Upper lobe of left lung (tissue), 6 donors: ENCODE data around the gene MSI1. TPM values are rescaled to one million over a fixed set of nuclear protein-coding genes. Genes with fewer than 3 reads are reported as not detected.

ENCODE experiments used
- ATAC-seq, 2 donors: fragments of 200-7000 bp; cut with Tn5 transposase; one replicate each; pipeline ENCODE4 v1.9.1; 2022; ENCODE audit warnings: mild to moderate bottlenecking in 2 of 2, moderate library complexity in 2 of 2; ENCODE audit not compliant: low FRiP score in 2 of 2
- DNase-seq, 2 donors: peaks; one replicate each; pipeline ENCODE4 v3.0.0-alpha.2; 2019 to 2020
- H3K27ac ChIP-seq, 4 donors: fragments of 200-600 bp; sonication (generic); one replicate each; pipeline ENCODE4 v1.5.1; 2016 to 2019
- H3K27me3 ChIP-seq, 4 donors: fragments of 200-600 bp; sonication (generic); one replicate each; pipeline ENCODE4 v1.5.1; 2017 to 2019
- H3K36me3 ChIP-seq, 4 donors: fragments of 200-600 bp; sonication (generic); one replicate each; pipeline ENCODE4 v1.5.1; 2016 to 2019
- H3K4me1 ChIP-seq, 4 donors: fragments of 200-600 bp; sonication (generic); one replicate each; pipeline ENCODE4 v1.5.1; 2018 to 2019
- H3K4me3 ChIP-seq, 4 donors: fragments of 200-600 bp; sonication (generic); one replicate each; pipeline ENCODE4 v1.5.1; 2017 to 2019; ENCODE audit warnings: mild to moderate bottlenecking in 2 of 4, moderate library complexity in 1 of 4
- H3K9me3 ChIP-seq, 4 donors: fragments of 200-600 bp; sonication (generic); one replicate each; pipeline ENCODE4 v1.5.1; 2018 to 2019
- EP300 ChIP-seq, 4 donors: sonication (generic); formaldehyde crosslinking; IDR thresholded peaks; one replicate each; pipeline ENCODE4 v1.5.1; 2017; ENCODE audit warnings: antibody characterized with exemption in 4 of 4, control low read depth in 2 of 4
- POLR2A ChIP-seq, 4 donors: fragments of 450-650 bp; IDR thresholded peaks; one replicate each; pipeline ENCODE4 v1.5.1; 2016 to 2017; ENCODE audit warnings: antibody characterized with exemption in 4 of 4, mild to moderate bottlenecking in 2 of 4
- POLR2AphosphoS5 ChIP-seq, 2 donors: sonication (generic); formaldehyde crosslinking; IDR thresholded peaks; one replicate each; pipeline ENCODE4 v1.5.1; 2017; ENCODE audit warnings: antibody characterized with exemption in 2 of 2
- WGBS, 2 donors: methylation state at CpG; one replicate each; pipeline ENCODE4 v1.1.5; 2017 to 2018; 5-methylcytosine and 5-hydroxymethylcytosine counted together
- total RNA-seq, 6 donors: library from RNA; depleted of rRNA in 4 of 6; stranded (reverse); fragments of >200 nt in 4 of 6; gene quantifications; one replicate each; pipeline versions ENCODE4 v1.1.0 to v1.2.1, GENCODE V29; 2016 to 2021
- TF ChIP-seq, protein P1 (sequence below), 6 experiments: fragments of 450-650 bp in 4 of 6; fragments of 200-600 bp in 2 of 6; sonication (generic) in 2 of 6; IDR thresholded peaks; one replicate each; pipeline ENCODE4 v1.5.1; 2016 to 2019; ENCODE audit warnings: antibody characterized with exemption in 6 of 6
- donor health status: DM: no; HTN: no; CAD: no; lungs with moderate emphysema.
- donor health status: DM: no; HTN: yes; CAD: no; lungs with severe emphysema.

The MSI1 gene
- total RNA-seq, 6 donors from 2014 or later = 0.43 to 0.91 (median 0.49) TPM; not detected in 1

DNA sequence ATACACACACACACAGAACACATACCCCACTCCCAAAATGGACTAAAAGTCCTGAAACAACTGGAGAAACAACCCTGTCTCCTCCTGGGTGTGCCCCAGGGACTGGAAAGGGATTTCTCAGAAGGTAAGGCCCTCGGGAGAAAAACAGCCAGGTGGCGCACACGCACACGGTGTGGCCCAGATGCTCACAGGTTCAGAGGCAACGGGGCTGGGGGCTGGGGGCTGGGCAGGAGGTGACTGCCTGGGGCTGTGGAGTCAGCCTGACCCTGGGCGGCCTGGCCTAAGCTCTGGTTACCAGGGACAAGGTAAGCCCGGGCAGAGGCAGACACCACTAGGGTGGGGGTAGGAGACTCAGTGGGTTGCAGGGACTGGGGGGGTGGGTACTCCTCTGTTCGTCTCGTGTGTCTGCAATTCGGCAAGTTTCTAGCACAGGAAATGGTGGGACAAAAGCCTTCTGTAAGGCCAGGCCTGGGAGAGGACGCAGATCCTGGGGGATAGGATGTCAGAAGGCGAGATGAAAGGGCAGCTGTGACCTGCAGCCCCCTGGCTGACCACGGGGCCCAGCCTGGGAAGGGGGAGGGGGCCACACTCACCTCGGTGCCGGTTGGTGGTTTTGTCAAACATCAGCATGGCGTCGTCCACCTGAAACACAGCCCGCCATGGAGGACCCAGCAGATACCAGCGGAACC lies 10.4 kb downstream of the MSI1 start:
- 64 to 75% methylated on average over 14 to 19 of the region's 19 CpGs for WGBS, 2 donors
- no peak for DNase-seq
- Histone ChIP-seq H3K36me3 (no peaks in the 10 kb centered on the region), H3K4me1 (peaks cover 3 to 9% (median 6%) of the 10 kb centered on the region in 4 donors), H3K27me3 (peaks cover 0 to 9% (median 4%) of the 10 kb centered on the region in 4 donors), H3K27ac (no peak overlapping the region), H3K4me3 (no peak overlapping the region), H3K9me3 (no peaks in the 10 kb centered on the region)
- TF ChIP-seq, protein P1, sequence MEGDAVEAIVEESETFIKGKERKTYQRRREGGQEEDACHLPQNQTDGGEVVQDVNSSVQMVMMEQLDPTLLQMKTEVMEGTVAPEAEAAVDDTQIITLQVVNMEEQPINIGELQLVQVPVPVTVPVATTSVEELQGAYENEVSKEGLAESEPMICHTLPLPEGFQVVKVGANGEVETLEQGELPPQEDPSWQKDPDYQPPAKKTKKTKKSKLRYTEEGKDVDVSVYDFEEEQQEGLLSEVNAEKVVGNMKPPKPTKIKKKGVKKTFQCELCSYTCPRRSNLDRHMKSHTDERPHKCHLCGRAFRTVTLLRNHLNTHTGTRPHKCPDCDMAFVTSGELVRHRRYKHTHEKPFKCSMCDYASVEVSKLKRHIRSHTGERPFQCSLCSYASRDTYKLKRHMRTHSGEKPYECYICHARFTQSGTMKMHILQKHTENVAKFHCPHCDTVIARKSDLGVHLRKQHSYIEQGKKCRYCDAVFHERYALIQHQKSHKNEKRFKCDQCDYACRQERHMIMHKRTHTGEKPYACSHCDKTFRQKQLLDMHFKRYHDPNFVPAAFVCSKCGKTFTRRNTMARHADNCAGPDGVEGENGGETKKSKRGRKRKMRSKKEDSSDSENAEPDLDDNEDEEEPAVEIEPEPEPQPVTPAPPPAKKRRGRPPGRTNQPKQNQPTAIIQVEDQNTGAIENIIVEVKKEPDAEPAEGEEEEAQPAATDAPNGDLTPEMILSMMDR (IDR thresholded peaks at IDR 0.05) = no peak
- TF ChIP-seq POLR2A (IDR thresholded peaks at IDR 0.05) (no peak), EP300 (IDR thresholded peaks at IDR 0.05) (no peak), POLR2AphosphoS5 (IDR thresholded peaks at IDR 0.05) (no peak)
- no peak for ATAC-seq

- Histone ChIP-seq H3K4me3 (no peak overlapping the region), H3K4me1 (peaks cover 3 to 9% (median 6%) of the 10 kb centered on the region in 4 donors), H3K9me3 (no peaks in the 10 kb centered on the region), H3K27ac (no peak overlapping the region), H3K27me3 (peaks cover 0 to 9% (median 4%) of the 10 kb centered on the region in 4 donors), H3K36me3 (no peaks in the 10 kb centered on the region)
- DNase-seq (no peak), ATAC-seq (no peak)
- 79 to 83% methylated on average over 5 of the region's 5 CpGs for WGBS, 2 donors
- TF ChIP-seq POLR2AphosphoS5 (IDR thresholded peaks at IDR 0.05) (no peak), POLR2A (IDR thresholded peaks at IDR 0.05) (no peak), EP300 (IDR thresholded peaks at IDR 0.05) (no peak)
- TF ChIP-seq, protein P1 (IDR thresholded peaks at IDR 0.05) = no peak
These were observed 11.9 kb downstream of the MSI1 start for GRCh38 chr12:120357104-120357503.

DNA sequence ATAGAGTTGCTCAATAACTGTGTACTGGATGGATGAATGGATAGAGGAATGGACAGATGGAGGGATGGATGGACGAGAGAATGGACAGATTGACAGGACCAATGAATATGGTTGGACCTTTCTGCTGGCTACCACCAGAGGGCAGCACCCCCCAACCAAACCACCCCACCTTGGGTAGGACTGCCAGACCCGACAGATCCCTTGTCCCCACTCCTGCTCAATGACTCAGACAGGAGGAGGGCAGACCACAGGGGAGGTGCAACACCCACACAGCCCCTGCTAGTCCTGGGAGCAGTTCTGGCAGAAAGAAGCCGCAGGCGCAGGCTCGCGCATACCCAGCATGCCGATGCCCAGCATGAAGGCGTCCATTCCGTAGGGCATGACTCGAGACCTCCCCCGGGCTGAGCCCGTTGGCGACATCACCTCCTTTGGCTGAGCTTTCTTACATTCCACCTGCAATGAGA lies 12.4 kb downstream of the MSI1 start:
- ATAC-seq (peak; percentile 84 to 91), DNase-seq (peak; percentile 67 to 72)
- H3K4me1 ChIP-seq = peaks cover 1 to 5% (median 2%) of the 10 kb centered on the region in 4 donors
- WGBS, 2 donors = 60 to 61% methylated on average over 10 to 13 of the region's 13 CpGs
- TF ChIP-seq POLR2A (IDR thresholded peaks at IDR 0.05) = no peak
- TF ChIP-seq, protein P1 (IDR thresholded peaks at IDR 0.05) = peak; percentile 73 to 89 (median 83)
- peaks cover 0 to 5% (median 2%) of the 10 kb centered on the region in 4 donors for H3K27me3 ChIP-seq
- H3K36me3 ChIP-seq = no peaks in the 10 kb centered on the region
- no peak overlapping the region for H3K27ac ChIP-seq
- no peaks in the 10 kb centered on the region for H3K9me3 ChIP-seq
- H3K4me3 ChIP-seq = no peak overlapping the region

DNA sequence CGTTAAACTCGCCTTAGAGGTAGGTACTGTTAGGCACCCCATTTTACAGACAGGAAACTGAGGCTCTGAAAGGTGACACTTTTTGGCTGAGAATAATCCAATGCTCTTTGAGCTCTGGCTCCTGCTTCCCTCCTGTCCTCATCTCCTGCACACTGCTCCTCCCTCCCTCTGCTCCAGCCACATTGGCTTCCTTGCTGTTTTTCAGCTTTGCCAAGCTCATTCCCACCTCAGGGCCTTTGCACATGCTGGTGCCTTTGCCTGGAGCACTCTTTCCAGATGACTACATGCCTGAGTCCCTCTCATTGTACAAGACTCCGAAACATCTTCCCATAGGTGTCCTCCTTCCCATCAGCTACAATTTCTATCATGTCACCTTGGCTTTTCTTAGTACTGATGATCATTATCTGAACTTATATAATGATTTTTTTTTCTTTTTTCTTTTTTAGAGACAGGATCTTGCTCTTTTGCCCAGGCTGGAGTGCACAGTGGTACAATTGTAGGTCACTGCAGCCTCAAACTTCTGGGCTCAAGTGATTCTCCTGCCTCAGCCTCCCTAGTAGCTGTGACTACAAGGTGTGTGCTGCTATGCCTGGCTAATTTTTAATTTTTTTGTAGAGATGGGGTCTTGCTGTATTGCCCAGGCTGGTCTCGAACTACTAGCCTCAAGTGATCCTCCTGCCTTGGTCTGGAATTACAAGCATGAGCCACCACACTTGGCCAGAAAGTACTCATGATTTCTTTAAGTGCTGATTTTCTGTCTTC lies 15.2 kb downstream of the MSI1 start:
- Histone ChIP-seq H3K36me3 (no peaks in the 10 kb centered on the region), H3K27ac (no peak overlapping the region), H3K27me3 (no peaks in the 10 kb centered on the region), H3K4me1 (peaks cover 2 to 14% (median 9%) of the 10 kb centered on the region in 4 donors), H3K4me3 (no peak overlapping the region), H3K9me3 (no peaks in the 10 kb centered on the region)
- no peak for TF ChIP-seq POLR2AphosphoS5 (IDR thresholded peaks at IDR 0.05)
- TF ChIP-seq, protein P1 (IDR thresholded peaks at IDR 0.05) = no peak
- no peak for TF ChIP-seq EP300 (IDR thresholded peaks at IDR 0.05)
- TF ChIP-seq POLR2A (IDR thresholded peaks at IDR 0.05) = no peak
- no peak for ATAC-seq
- no peak for DNase-seq
- WGBS, 2 donors = 89 to 92% methylated on average over 4 of the region's 4 CpGs
